ENCODE measurements around the gene VEPH1. TPM values are rescaled to one million over a fixed set of nuclear protein-coding genes. Genes with fewer than 3 reads are reported as not detected.

VEPH1 gene
- total RNA-seq, 1 donor from 2014 or later: 3.7 TPM

GRCh38 chr3:157362348-157362747, 140.9 kb downstream of the VEPH1 start:
- DNase-seq (ENCODE audit: low read depth): no peak
- TF ChIP-seq, protein P1, sequence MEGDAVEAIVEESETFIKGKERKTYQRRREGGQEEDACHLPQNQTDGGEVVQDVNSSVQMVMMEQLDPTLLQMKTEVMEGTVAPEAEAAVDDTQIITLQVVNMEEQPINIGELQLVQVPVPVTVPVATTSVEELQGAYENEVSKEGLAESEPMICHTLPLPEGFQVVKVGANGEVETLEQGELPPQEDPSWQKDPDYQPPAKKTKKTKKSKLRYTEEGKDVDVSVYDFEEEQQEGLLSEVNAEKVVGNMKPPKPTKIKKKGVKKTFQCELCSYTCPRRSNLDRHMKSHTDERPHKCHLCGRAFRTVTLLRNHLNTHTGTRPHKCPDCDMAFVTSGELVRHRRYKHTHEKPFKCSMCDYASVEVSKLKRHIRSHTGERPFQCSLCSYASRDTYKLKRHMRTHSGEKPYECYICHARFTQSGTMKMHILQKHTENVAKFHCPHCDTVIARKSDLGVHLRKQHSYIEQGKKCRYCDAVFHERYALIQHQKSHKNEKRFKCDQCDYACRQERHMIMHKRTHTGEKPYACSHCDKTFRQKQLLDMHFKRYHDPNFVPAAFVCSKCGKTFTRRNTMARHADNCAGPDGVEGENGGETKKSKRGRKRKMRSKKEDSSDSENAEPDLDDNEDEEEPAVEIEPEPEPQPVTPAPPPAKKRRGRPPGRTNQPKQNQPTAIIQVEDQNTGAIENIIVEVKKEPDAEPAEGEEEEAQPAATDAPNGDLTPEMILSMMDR (conservative IDR thresholded peaks at IDR 0.05; ENCODE audit: low read depth, low read length): no peak
- H3K4me3 ChIP-seq (ENCODE audit: low read depth, low read length): no peak overlapping the region

- DNase-seq (ENCODE audit: low read depth): peak; percentile 56
- H3K4me3 ChIP-seq (ENCODE audit: low read depth, low read length): no peak overlapping the region
- TF ChIP-seq, protein P1 (conservative IDR thresholded peaks at IDR 0.05; ENCODE audit: low read depth, low read length): no peak
These were observed 143.2 kb downstream of the VEPH1 start for GRCh38 chr3:157360044-157360443.

GRCh38 chr3:157356541-157356940, 146.7 kb downstream of the VEPH1 start:
- no peak for DNase-seq (ENCODE audit: low read depth)

DNA sequence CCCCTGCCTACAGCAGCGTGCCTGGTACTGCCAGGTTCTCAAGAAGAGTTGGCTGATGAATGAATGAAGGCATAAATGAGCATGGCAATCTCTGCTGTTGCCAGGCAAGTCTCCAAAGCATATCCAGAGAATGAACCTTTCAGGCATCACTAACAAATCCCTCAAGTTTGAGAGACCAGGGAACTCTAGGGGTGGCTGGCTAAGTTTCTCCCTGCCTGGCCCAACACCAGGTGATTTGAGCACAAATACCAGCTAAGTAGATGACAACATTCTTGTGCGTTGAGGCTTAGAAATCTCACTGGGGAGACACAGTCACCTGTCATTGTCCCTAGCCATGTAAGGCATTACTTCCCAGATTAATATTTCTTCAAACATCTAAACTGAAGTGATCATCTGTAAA, 147.9 kb downstream of the VEPH1 start:
- TF ChIP-seq, protein P1 (conservative IDR thresholded peaks at IDR 0.05; ENCODE audit: low read depth, low read length): no peak

More at GRCh38 chr3:157356541-157356940, 146.7 kb downstream of the VEPH1 start:
- TF ChIP-seq, protein P1 (conservative IDR thresholded peaks at IDR 0.05; ENCODE audit: low read depth, low read length): no peak
- no peak overlapping the region for H3K4me3 ChIP-seq (ENCODE audit: low read depth, low read length)

GRCh38 chr3:157354722-157355121, 148.5 kb downstream of the VEPH1 start:
- TF ChIP-seq, protein P1 (conservative IDR thresholded peaks at IDR 0.05; ENCODE audit: low read depth, low read length): peak; percentile 73
- no peak for DNase-seq (ENCODE audit: low read depth)
- H3K4me3 ChIP-seq (ENCODE audit: low read depth, low read length): no peak overlapping the region

More for the DNA sequence above, 147.9 kb downstream of the VEPH1 start:
- no peak for DNase-seq (ENCODE audit: low read depth)
- no peak overlapping the region for H3K4me3 ChIP-seq (ENCODE audit: low read depth, low read length)

GRCh38 chr3:157354254-157354653, 149.0 kb downstream of the VEPH1 start:
- DNase-seq (ENCODE audit: low read depth): no peak
- no peak overlapping the region for H3K4me3 ChIP-seq (ENCODE audit: low read depth, low read length)
- TF ChIP-seq, protein P1 (conservative IDR thresholded peaks at IDR 0.05; ENCODE audit: low read depth, low read length): no peak

DNA sequence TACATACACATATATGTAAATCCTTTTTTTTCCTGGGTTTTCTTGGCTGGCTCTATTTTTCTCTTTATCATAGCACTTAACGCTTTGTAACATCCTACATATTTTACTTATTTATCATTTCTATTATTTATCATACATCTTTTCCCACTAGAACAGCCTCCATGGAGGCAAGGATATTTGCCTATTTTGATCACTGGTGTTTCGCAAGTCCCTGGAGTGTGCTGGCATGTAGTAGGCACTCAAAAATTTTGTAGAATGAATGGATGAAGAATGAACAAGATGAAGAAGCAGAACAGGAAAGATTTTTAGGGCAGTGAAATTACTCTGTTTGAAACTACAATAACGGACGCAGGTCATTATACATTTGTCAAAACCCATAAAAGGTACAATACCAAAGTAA, 149.6 kb downstream of the VEPH1 start:
- TF ChIP-seq, protein P1 (conservative IDR thresholded peaks at IDR 0.05; ENCODE audit: low read depth, low read length): no peak
- DNase-seq (ENCODE audit: low read depth): no peak
- no peak overlapping the region for H3K4me3 ChIP-seq (ENCODE audit: low read depth, low read length)
